Measurements from ENCODE around the gene LPCAT1.
"Not testable (repeated sequence)": the region's sequence is repeated elsewhere in the genome, so short reads cannot be mapped to it uniquely, and the experiment has no call there.

Gene LPCAT1

GRCh38 chr5:1476181-1476966 lies 47.4 kb downstream of the LPCAT1 start:
- DNase-seq = no peak

- not testable (repeated sequence) for DNase-seq
These were observed 48.2 kb downstream of the LPCAT1 start for GRCh38 chr5:1475544-1475900.

GRCh38 chr5:1474866-1475543 lies 48.8 kb downstream of the LPCAT1 start:
- DNase-seq = no peak

GRCh38 chr5:1474183-1474839 lies 49.4 kb downstream of the LPCAT1 start:
- no peak for DNase-seq

- DNase-seq = no peak
These were observed 50.0 kb downstream of the LPCAT1 start for GRCh38 chr5:1473746-1474145.

GRCh38 chr5:1472964-1473628 lies 50.7 kb downstream of the LPCAT1 start:
- DNase-seq = no peak

GRCh38 chr5:1471997-1472963 lies 51.5 kb downstream of the LPCAT1 start:
- no peak for DNase-seq

GRCh38 chr5:1471240-1471853 lies 52.4 kb downstream of the LPCAT1 start:
- no peak for DNase-seq

GRCh38 chr5:1470762-1471211 lies 53.0 kb downstream of the LPCAT1 start:
- DNase-seq = no peak

- no peak for DNase-seq
These were observed 54.9 kb downstream of the LPCAT1 start for GRCh38 chr5:1468629-1469527.

- no peak for DNase-seq
These were observed 55.5 kb downstream of the LPCAT1 start for GRCh38 chr5:1468247-1468612.

GRCh38 chr5:1467341-1468246 lies 56.2 kb downstream of the LPCAT1 start:
- no peak for DNase-seq

GRCh38 chr5:1466631-1467265 lies 57.0 kb downstream of the LPCAT1 start:
- DNase-seq = no peak

- no peak for DNase-seq
These were observed 57.7 kb downstream of the LPCAT1 start for GRCh38 chr5:1465966-1466471.

GRCh38 chr5:1465117-1465516 lies 58.6 kb downstream of the LPCAT1 start:
- no peak for DNase-seq

GRCh38 chr5:1464511-1464910 lies 59.2 kb downstream of the LPCAT1 start:
- no peak for DNase-seq

GRCh38 chr5:1464096-1464446 lies 59.7 kb downstream of the LPCAT1 start:
- DNase-seq = no peak

GRCh38 chr5:1463326-1464095 lies 60.2 kb downstream of the LPCAT1 start:
- DNase-seq = no peak

Measured in activated naive CD4-positive, alpha-beta T cell treated with Interleukin-2 at 50 U/mL for 16 hours (primary cell).